Measurements from ENCODE around the gene CENPM. TPM values are rescaled to one million over a fixed set of nuclear protein-coding genes. Genes with fewer than 3 reads are reported as not detected.
A peak's percentile ranks its signal among the peaks of the same experiment; 100 is the strongest.

Gene CENPM
- total and polyA plus RNA-seq, 10 of the 15 experiments (the other 5 are each of a cell fraction or from before 2014, with no cell fraction given): 36.7 to 212 (median 74.7) TPM

DNA sequence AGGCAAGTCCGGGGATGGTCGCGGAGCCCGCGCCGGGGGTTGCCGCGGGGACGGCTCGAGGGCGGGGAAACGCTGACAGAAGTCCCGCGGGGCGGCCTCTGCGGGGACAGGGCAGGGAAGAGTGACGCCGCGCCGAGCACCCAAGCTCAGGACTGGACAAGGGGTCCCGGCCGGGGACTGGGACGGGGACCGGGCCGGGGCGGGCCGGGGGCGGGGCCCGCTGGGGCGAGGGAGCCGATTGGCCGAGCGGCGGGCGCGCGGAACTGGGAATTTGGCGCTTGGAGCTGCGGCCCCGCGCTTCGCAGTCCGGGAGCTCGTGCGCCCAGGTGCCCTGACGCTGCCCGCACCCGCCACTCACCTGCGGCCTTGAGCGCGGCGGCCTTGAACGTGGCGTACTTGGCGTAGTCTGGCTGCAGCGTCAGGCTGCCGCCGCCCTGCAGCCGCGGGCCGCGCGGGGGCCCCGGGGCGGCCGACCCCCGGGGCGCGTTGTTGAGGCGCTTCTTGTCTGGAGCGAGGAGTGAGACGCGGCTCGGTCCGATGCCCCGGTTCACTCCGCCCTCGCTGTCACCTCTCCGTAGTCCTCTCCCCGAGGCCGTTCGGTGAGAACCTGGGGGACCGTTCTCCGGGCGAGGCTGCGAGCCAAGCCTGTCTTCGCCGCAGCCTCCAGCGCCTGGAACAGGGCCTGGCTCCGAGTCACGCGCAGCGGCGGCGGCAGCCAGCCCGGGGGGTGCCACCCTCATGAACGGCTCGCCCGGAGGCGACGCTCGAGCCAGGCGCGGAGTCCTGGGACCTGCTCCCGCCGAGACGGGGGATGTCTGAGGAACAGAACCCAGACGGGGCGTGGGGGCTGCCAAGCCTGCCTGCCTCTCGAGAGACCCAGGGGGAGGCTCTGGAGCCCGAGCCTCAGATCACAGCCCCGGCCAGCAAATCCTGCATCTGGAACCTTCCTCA is 36.6 kb downstream of the CENPM start:
- 12% methylated on average over 78 of the region's 112 CpGs for WGBS (ENCODE audit: insufficient coverage, insufficient replicate concordance, low lambda C conversion rate, missing lambda C conversion rate)
- ChIA-PET CTCF (interaction anchor here (1.2 kb wide), 1 partner anchor 30 kb away, joined by 3 read pairs; no protein-coding TSS in a partner anchor), SMC1A (ENCODE audit: uncharacterized antibody, unreplicated experiment) (no interaction called here), POLR2A (interaction anchor here (0.6 to 1.1 kb wide), 3 partner anchors 26 to 88 kb away, joined by 3 read pairs; no protein-coding TSS in a partner anchor), RAD21 (ENCODE audit: unreplicated experiment) (interaction anchor here (1.7 to 5.8 kb wide), 3 partner anchors 13 to 48 kb away, joined by 3 to 40 read pairs (median 9); no protein-coding TSS in a partner anchor)
- Histone ChIP-seq H3K27me3 (replicated peaks in 1 of 2; ENCODE audit: control insufficient read depth in 2 of 2, insufficient read depth in 2 of 2, low read length in 1 of 2) (peaks cover 5 to 12% of the 10 kb centered on the region in 2 experiments; a peak in 3 of 4 replicates), H2AFZ (ENCODE audit: control insufficient read depth, low read depth, low read length) (0 out of 2 replicates have a peak overlapping the region, but pooled peaks have one; percentile 12), H3K36me3 (ENCODE audit: control insufficient read depth in 2 of 2, insufficient read depth in 2 of 2, low read length in 1 of 2) (peaks cover 3 to 4% of the 10 kb centered on the region in 2 experiments; a peak in 3 of 4 replicates), H3K27ac (ENCODE audit: control insufficient read depth, insufficient read depth) (no peak overlapping the region), H3K4me3 (peak overlapping the region; percentile 32; the same call in 1 of the 2 replicates), H3K4me2 (ENCODE audit: control insufficient read depth, insufficient read depth) (peak overlapping the region; percentile 68), H3K9ac (ENCODE audit: control insufficient read depth, insufficient read depth, low read length) (no peak overlapping the region; the same call in 1 of the 2 replicates), H4K20me1 (ENCODE audit: control insufficient read depth, insufficient read depth) (peaks cover 6% of the 10 kb centered on the region; the same call in 1 of the 2 replicates), H3K4me1 (ENCODE audit: control insufficient read depth, insufficient read depth, low read length) (peaks cover 15% of the 10 kb centered on the region), H3K9me3 (replicated peaks; ENCODE audit: control insufficient read depth, insufficient read depth, low read length) (no peaks in the 10 kb centered on the region), H3K79me2 (ENCODE audit: control insufficient read depth, insufficient read depth, low read length) (no peaks in the 10 kb centered on the region)
- in situ Hi-C loops (cut with MboI) (no loop called here), intact Hi-C loops (cut with micrococcal nuclease; ENCODE audit: unreplicated experiment) (no loop called here)
- ATAC-seq (no peak), FAIRE-seq (no peak), DNase-seq (ENCODE audit: low read depth, low spot score) (no peak)
- peak; percentile 66 for TF ChIP-seq HDAC6 (IDR thresholded peaks at IDR 0.05; ENCODE audit: unreplicated experiment)
- TF ChIP-seq BHLHE40 (IDR thresholded peaks at IDR 0.05; ENCODE audit: borderline replicate concordance in 1 of 2, low read depth in 2 of 2, low read length in 1 of 2): peak in 1 of 2 experiments; percentile 29; a peak in 1 of 4 replicates
- no peak for TF ChIP-seq ZSCAN29 (IDR thresholded peaks at IDR 0.05)
- TF ChIP-seq SUZ12 (IDR thresholded peaks at IDR 0.05; ENCODE audit: unreplicated experiment): peak; percentile 62
- TF ChIP-seq BCL11A (IDR thresholded peaks at IDR 0.05; ENCODE audit: low read depth, low read length): no peak
- no TSS peak for BruUV-seq (replicated peaks)

Data from GM12878 (cell line).